ENCODE data around the gene CD99L2.

The CD99L2 gene

GRCh38 chrX:150761176-150761818, 137.2 kb downstream of the CD99L2 start:
- DNase-seq, result no peak

GRCh38 chrX:150759568-150760416, 138.7 kb downstream of the CD99L2 start:
- DNase-seq, result no peak

- no peak for DNase-seq
Measured at GRCh38 chrX:150757371-150757770, 141.1 kb downstream of the CD99L2 start.

- DNase-seq, result no peak
Measured at GRCh38 chrX:150753968-150754367, 144.5 kb downstream of the CD99L2 start.

- DNase-seq, result no peak
Measured at GRCh38 chrX:150753357-150753756, 145.1 kb downstream of the CD99L2 start.

- DNase-seq, result no peak
Measured at GRCh38 chrX:150752124-150752523, 146.3 kb downstream of the CD99L2 start.

- no peak for DNase-seq
Measured at GRCh38 chrX:150736475-150736874, 162.0 kb downstream of the CD99L2 start.

GRCh38 chrX:150731795-150732194, 166.7 kb downstream of the CD99L2 start:
- no peak for DNase-seq

- DNase-seq, result no peak
Measured at GRCh38 chrX:150730719-150731118, 167.7 kb downstream of the CD99L2 start.

GRCh38 chrX:150729956-150730355, 168.5 kb downstream of the CD99L2 start:
- DNase-seq, result no peak

- DNase-seq, result no peak
Measured at GRCh38 chrX:150719621-150720020, 178.8 kb downstream of the CD99L2 start.
